Keratinocyte (primary cell): ENCODE measurements around the gene SEC61B. TPM values are rescaled to one million over a fixed set of nuclear protein-coding genes. Genes with fewer than 3 reads are reported as not detected.

ENCODE experiments used
- DNase-seq: peaks from one replicate; pipeline ENCODE4 v3.0.0-alpha.2; 2011; ENCODE audit warnings: low read depth, missing footprints, low spot score
- FAIRE-seq: peaks from 2 replicates; lab custom pipeline; 2011; peaks lifted over from hg19 to GRCh38; lab: Jason Lieb, UNC
- H2AFZ ChIP-seq: 2 replicates; pipeline ENCODE4 v1.6.0; 2012; ENCODE audit warnings: low read length, control low read depth, inconsistent platforms; ENCODE audit not compliant: control insufficient read depth
- H3K27ac ChIP-seq: 2 replicates; pipeline ENCODE4 v1.5.1; 2011; ENCODE audit warnings: low read length; ENCODE audit not compliant: control insufficient read depth, insufficient read depth
- H3K27me3 ChIP-seq: 3 replicates; pipeline ENCODE4 v1.6.0; 2011; ENCODE audit warnings: low read length; ENCODE audit not compliant: control insufficient read depth, insufficient read depth; ENCODE audit errors: extremely low read depth
- H3K36me3 ChIP-seq, 2 experiments: 2 replicates in 1 of 2; 3 replicates in 1 of 2; pipeline ENCODE4 v1.5.1; 2011; ENCODE audit warnings: low read length in 2 of 2, mild to moderate bottlenecking in 1 of 2; ENCODE audit not compliant: control insufficient read depth in 2 of 2, insufficient read depth in 2 of 2; ENCODE audit errors: extremely low read depth in 1 of 2
- H3K4me1 ChIP-seq: 3 replicates; pipeline ENCODE4 v1.5.1; 2011; ENCODE audit warnings: low read length; ENCODE audit not compliant: control insufficient read depth, insufficient read depth; ENCODE audit errors: extremely low read depth
- H3K4me2 ChIP-seq: 3 replicates; pipeline ENCODE4 v1.6.0; 2011; ENCODE audit warnings: low read depth, low read length; ENCODE audit not compliant: control insufficient read depth, insufficient read depth; ENCODE audit errors: extremely low read depth
- H3K4me3 ChIP-seq, 3 experiments: fragments of 200-600 bp in 1 of 3; sonication (generic) in 1 of 3; 2 replicates in 2 of 3; 3 replicates in 1 of 3; pipeline ENCODE4 v1.5.1; 2011 to 2016; ENCODE audit warnings: low read length in 3 of 3, mild to moderate bottlenecking in 3 of 3, control low read depth in 2 of 3, inconsistent platforms in 1 of 3, low read depth in 1 of 3, mixed read lengths in 1 of 3, mixed run types in 1 of 3, moderate library complexity in 1 of 3; ENCODE audit not compliant: control insufficient read depth in 2 of 3, insufficient read depth in 2 of 3; ENCODE audit errors: extremely low read depth in 1 of 3
- H3K79me2 ChIP-seq: 2 replicates; pipeline ENCODE4 v1.6.0; 2012; ENCODE audit warnings: low read length; ENCODE audit not compliant: control insufficient read depth, insufficient read depth
- H3K9ac ChIP-seq: 3 replicates; pipeline ENCODE4 v1.6.0; 2011; ENCODE audit warnings: low read length; ENCODE audit not compliant: control insufficient read depth, insufficient read depth; ENCODE audit errors: extremely low read depth
- H3K9me1 ChIP-seq: 3 replicates; pipeline ENCODE4 v1.6.0; 2011; ENCODE audit warnings: low read length; ENCODE audit not compliant: control insufficient read depth, insufficient read depth; ENCODE audit errors: extremely low read depth
- H3K9me3 ChIP-seq: 2 replicates; pipeline ENCODE4 v1.5.1; 2012; ENCODE audit warnings: low read depth, low read length; ENCODE audit not compliant: control insufficient read depth
- H4K20me1 ChIP-seq: 3 replicates; pipeline ENCODE4 v1.6.0; 2011; ENCODE audit warnings: low read length; ENCODE audit not compliant: control insufficient read depth, insufficient read depth; ENCODE audit errors: extremely low read depth
- EZH2 ChIP-seq: IDR thresholded peaks from one replicate; pipeline ENCODE4 v1.6.1; 2012; ENCODE audit warnings: inconsistent platforms, mild to moderate bottlenecking, low read length, moderate library complexity
- dilution Hi-C: fragments of 300-500 bp; cut with MboI; formaldehyde crosslinking; loops from one replicate; pipeline ENCODE4 v1.7.0; 2020; ENCODE audit warnings: low sequenced_read_pairs; ENCODE audit not compliant: extremely low pct_ligation_motif_present
- polyA plus RNA-seq, 5 experiments: library from polyadenylated mRNA; depleted of rRNA in 3 of 5; stranded (reverse) in 3 of 5; stranded (forward) in 1 of 5; unstranded in 1 of 5; fragments of >200 nt; gene quantifications; 1 replicate in 1 of 5; 2 replicates in 3 of 5; 3 replicates in 1 of 5; pipeline versions ENCODE4 v1.2.1 to v1.2.3, GENCODE V29; 2011 to 2012; ENCODE audit warnings: missing spikeins in 2 of 5, low read depth in 1 of 5, low replicate concordance in 1 of 5
- TF ChIP-seq, protein P1 (sequence below), 3 experiments: IDR thresholded peaks in 1 of 3; conservative IDR thresholded peaks in 1 of 3; optimal IDR thresholded peaks in 1 of 3; 2 replicates in 2 of 3; 3 replicates in 1 of 3; pipeline versions ENCODE3 to v1.5.1; 2011; ENCODE audit warnings: low read length in 3 of 3, mild to moderate bottlenecking in 3 of 3, moderate library complexity in 2 of 3, control low read depth in 1 of 3, inconsistent platforms in 1 of 3; ENCODE audit not compliant: insufficient read depth in 2 of 3; ENCODE audit errors: extremely low read depth in 1 of 3

SEC61B gene
- polyA plus RNA-seq, 1 donor (not counting 4 experiments of a cell fraction or from before 2014, with no cell fraction given): 207 TPM

- no peaks in the 10 kb centered on the region for H3K9me3 ChIP-seq
- no peak for FAIRE-seq
- no peak overlapping the region for H3K4me2 ChIP-seq
- H3K9me1 ChIP-seq: no peaks in the 10 kb centered on the region
- H3K4me3 ChIP-seq: no peak overlapping the region
- no peak overlapping the region for H2AFZ ChIP-seq
- H3K4me1 ChIP-seq: peaks cover 21% of the 10 kb centered on the region
- no peak for DNase-seq
- no peaks in the 10 kb centered on the region for H3K27me3 ChIP-seq
- H3K9ac ChIP-seq: no peak overlapping the region
- peaks cover 3% of the 10 kb centered on the region for H4K20me1 ChIP-seq
- TF ChIP-seq, protein P1, sequence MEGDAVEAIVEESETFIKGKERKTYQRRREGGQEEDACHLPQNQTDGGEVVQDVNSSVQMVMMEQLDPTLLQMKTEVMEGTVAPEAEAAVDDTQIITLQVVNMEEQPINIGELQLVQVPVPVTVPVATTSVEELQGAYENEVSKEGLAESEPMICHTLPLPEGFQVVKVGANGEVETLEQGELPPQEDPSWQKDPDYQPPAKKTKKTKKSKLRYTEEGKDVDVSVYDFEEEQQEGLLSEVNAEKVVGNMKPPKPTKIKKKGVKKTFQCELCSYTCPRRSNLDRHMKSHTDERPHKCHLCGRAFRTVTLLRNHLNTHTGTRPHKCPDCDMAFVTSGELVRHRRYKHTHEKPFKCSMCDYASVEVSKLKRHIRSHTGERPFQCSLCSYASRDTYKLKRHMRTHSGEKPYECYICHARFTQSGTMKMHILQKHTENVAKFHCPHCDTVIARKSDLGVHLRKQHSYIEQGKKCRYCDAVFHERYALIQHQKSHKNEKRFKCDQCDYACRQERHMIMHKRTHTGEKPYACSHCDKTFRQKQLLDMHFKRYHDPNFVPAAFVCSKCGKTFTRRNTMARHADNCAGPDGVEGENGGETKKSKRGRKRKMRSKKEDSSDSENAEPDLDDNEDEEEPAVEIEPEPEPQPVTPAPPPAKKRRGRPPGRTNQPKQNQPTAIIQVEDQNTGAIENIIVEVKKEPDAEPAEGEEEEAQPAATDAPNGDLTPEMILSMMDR (optimal IDR thresholded peaks at IDR 0.05 in 1 of 3, IDR thresholded peaks at IDR 0.05 in 1 of 3, conservative IDR thresholded peaks at IDR 0.05 in 1 of 3; ENCODE audit: extremely low read depth in 1 of 3, insufficient read depth in 2 of 3, low read length in 3 of 3): no peak
- no peak for TF ChIP-seq EZH2
- dilution Hi-C loops: no loop called here
- H3K36me3 ChIP-seq: peaks cover 13 to 29% of the 10 kb centered on the region in 2 experiments
- H3K27ac ChIP-seq: no peak overlapping the region
- H3K79me2 ChIP-seq: peaks cover 82% of the 10 kb centered on the region
These were observed 2.4 kb downstream of the SEC61B start for GRCh38 chr9:99224445-99224844.

GRCh38 chr9:99226054-99226453, 4.0 kb downstream of the SEC61B start:
- H3K27me3 ChIP-seq: no peaks in the 10 kb centered on the region
- peaks cover 12% of the 10 kb centered on the region for H3K4me1 ChIP-seq
- no peak for TF ChIP-seq EZH2
- TF ChIP-seq, protein P1 (optimal IDR thresholded peaks at IDR 0.05 in 1 of 3, IDR thresholded peaks at IDR 0.05 in 1 of 3, conservative IDR thresholded peaks at IDR 0.05 in 1 of 3; ENCODE audit: extremely low read depth in 1 of 3, insufficient read depth in 2 of 3, low read length in 3 of 3): no peak
- H3K79me2 ChIP-seq: peaks cover 67% of the 10 kb centered on the region
- H3K9me3 ChIP-seq: no peaks in the 10 kb centered on the region
- DNase-seq (no peak), FAIRE-seq (no peak)
- H3K27ac ChIP-seq: no peak overlapping the region
- H3K9me1 ChIP-seq: no peaks in the 10 kb centered on the region
- no peak overlapping the region for H2AFZ ChIP-seq
- no peak overlapping the region for H3K9ac ChIP-seq
- peaks cover 3% of the 10 kb centered on the region for H4K20me1 ChIP-seq
- peaks cover 21 to 30% of the 10 kb centered on the region in 2 experiments for H3K36me3 ChIP-seq
- dilution Hi-C loops: no loop called here
- no peak overlapping the region for H3K4me3 ChIP-seq
- no peak overlapping the region for H3K4me2 ChIP-seq
